Measurements from ENCODE around the gene LGALS9.
"Not testable (repeated sequence)": the region's sequence is repeated elsewhere in the genome, so short reads cannot be mapped to it uniquely, and the experiment has no call there.

Gene LGALS9

DNA sequence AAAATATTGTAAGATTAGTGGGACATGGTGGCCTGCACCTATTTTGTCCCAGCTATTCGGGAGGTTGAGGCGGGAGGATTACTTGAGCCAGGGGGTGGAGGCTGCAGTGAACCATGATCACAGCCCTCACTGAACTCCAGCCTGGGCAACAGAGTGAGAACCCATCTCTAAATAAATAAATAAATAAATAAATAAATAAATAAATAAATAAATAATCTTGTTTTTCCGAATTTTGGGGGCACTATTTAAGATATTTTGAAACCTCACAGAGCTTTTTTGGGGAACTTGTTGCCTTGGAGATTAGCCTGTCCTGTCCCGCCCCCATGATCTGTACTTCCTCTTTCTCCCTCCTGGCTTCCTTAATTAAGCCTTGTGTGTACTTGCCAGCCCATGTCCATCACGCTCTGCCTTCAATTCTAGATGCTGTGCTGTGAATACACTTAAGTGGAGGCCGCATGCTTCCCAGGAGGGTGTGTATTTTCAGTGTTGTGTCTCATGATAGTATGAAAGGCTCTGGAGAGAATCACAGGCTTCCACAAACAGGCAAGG lies 4.4 kb downstream of the LGALS9 start:
- Histone ChIP-seq H3K9ac (ENCODE audit: low read depth, low read length, poor library complexity) (no peak overlapping the region), H3K27me3 (ENCODE audit: control insufficient read depth in 3 of 3, insufficient read depth in 3 of 3, low read depth in 1 of 3, low read length in 3 of 3) (no peaks in the 10 kb centered on the region), H3K4me3 (ENCODE audit: low read length in 2 of 2) (no peak overlapping the region), H3K4me1 (ENCODE audit: control insufficient read depth in 2 of 2, insufficient read depth in 1 of 2, low read depth in 1 of 2, low read length in 2 of 2) (peaks cover 0 to 7% of the 10 kb centered on the region in 2 donors), H3K4ac (ENCODE audit: low read length) (no peak overlapping the region), H2AFZ (ENCODE audit: low read length) (no peak overlapping the region), H3K23ac (ENCODE audit: low read depth, low read length, poor library complexity) (no peak overlapping the region), H2BK15ac (ENCODE audit: low read length) (no peak overlapping the region), H2BK120ac (ENCODE audit: low read depth, low read length) (no peak overlapping the region), H4K8ac (ENCODE audit: low read depth, low read length) (no peak overlapping the region), H2BK5ac (ENCODE audit: low read length) (no peak overlapping the region), H3K14ac (ENCODE audit: low read length) (no peak overlapping the region), H3K4me2 (ENCODE audit: insufficient read depth, low read length, poor library complexity, severe bottlenecking) (no peak overlapping the region), H3K27ac (replicated peaks; ENCODE audit: low read length) (no peak overlapping the region), H2BK12ac (ENCODE audit: low read length) (no peak overlapping the region), H3K36me3 (replicated peaks in 1 of 2; ENCODE audit: control insufficient read depth in 2 of 2, insufficient read depth in 2 of 2, low read length in 2 of 2) (no peaks in the 10 kb centered on the region), H3K18ac (ENCODE audit: low read length) (no peak overlapping the region), H3K79me1 (ENCODE audit: low read depth, low read length) (peaks cover 1% of the 10 kb centered on the region), H3K9me3 (replicated peaks in 1 of 2; ENCODE audit: control insufficient read depth in 2 of 2, insufficient read depth in 1 of 2, low read depth in 1 of 2, low read length in 2 of 2) (no peaks in the 10 kb centered on the region), H4K91ac (ENCODE audit: low read depth, low read length, poor library complexity) (no peak overlapping the region), H2AK5ac (ENCODE audit: low read depth, low read length) (no peak overlapping the region)
- WGBS, 2 donors (ENCODE audit: extremely low coverage in 2 of 2, insufficient read length in 2 of 2, insufficient replicate concordance in 1 of 2), result no CpG with 5 or more reads among the region's 6 CpGs
- no peak for DNase-seq (ENCODE audit: low spot score)

DNA sequence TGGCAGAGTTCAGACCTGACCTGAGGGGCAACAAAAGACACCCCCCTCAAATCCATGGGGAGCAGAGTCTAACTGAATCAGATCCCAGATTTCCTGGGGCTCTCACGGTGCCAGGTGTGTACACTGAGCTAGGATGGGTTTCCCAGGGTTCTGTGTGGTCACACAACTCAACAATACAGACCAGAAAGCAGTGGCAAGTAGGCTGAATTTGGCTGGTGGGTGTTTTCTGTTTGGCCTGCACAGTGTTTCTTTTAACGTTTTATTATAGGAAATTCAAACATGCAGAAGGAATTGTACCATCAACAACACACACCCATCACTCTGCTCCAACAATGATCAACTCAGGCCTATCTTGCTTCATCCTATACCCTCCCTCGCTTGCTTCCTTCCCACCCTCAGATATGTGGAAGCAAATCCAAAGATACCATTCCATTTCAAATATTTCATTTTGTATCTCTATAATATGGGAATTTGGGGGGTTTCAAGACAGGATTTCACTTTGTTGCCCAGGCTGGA lies 5.1 kb downstream of the LGALS9 start:
- not testable (repeated sequence) for H3K4me2 ChIP-seq (ENCODE audit: insufficient read depth, low read length, poor library complexity, severe bottlenecking); H2AK5ac ChIP-seq (ENCODE audit: low read depth, low read length); H3K4me3 ChIP-seq (ENCODE audit: low read length in 2 of 2); H2BK120ac ChIP-seq (ENCODE audit: low read depth, low read length); H3K27ac ChIP-seq (replicated peaks; ENCODE audit: low read length); H4K8ac ChIP-seq (ENCODE audit: low read depth, low read length); H2AFZ ChIP-seq (ENCODE audit: low read length); H3K79me1 ChIP-seq (ENCODE audit: low read depth, low read length); H3K27me3 ChIP-seq (ENCODE audit: control insufficient read depth in 3 of 3, insufficient read depth in 3 of 3, low read depth in 1 of 3, low read length in 3 of 3); H2BK5ac ChIP-seq (ENCODE audit: low read length); H3K9me3 ChIP-seq (replicated peaks in 1 of 2; ENCODE audit: control insufficient read depth in 2 of 2, insufficient read depth in 1 of 2, low read depth in 1 of 2, low read length in 2 of 2); H3K18ac ChIP-seq (ENCODE audit: low read length); H4K91ac ChIP-seq (ENCODE audit: low read depth, low read length, poor library complexity); H3K9ac ChIP-seq (ENCODE audit: low read depth, low read length, poor library complexity); H2BK15ac ChIP-seq (ENCODE audit: low read length); H3K23ac ChIP-seq (ENCODE audit: low read depth, low read length, poor library complexity); H3K14ac ChIP-seq (ENCODE audit: low read length); H2BK12ac ChIP-seq (ENCODE audit: low read length); H3K4ac ChIP-seq (ENCODE audit: low read length); DNase-seq (ENCODE audit: low spot score); H3K4me1 ChIP-seq (ENCODE audit: control insufficient read depth in 2 of 2, insufficient read depth in 1 of 2, low read depth in 1 of 2, low read length in 2 of 2); H3K36me3 ChIP-seq (replicated peaks in 1 of 2; ENCODE audit: control insufficient read depth in 2 of 2, insufficient read depth in 2 of 2, low read length in 2 of 2)
- WGBS, 2 donors (ENCODE audit: extremely low coverage in 2 of 2, insufficient read length in 2 of 2, insufficient replicate concordance in 1 of 2), result no CpG with 5 or more reads among the region's 3 CpGs

DNA sequence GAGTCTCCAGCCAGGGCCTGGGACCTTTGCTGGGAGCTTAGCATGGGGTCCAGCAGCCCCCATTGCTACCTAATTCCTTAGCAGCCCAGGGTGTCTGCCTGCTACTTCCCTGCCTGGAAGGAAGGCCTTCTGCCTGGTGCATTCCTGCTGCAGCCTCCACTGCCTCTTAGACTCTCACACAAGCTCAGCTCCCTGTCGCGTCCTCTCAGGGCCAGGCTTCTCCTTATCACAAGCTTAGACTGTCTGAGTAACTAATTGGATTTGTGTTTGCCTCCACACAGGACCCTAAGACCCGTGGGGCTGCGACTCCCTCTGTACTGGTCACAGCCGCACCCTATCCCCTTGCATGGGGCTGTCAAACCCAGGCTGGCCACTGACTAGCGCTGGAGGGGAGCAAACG lies 6.8 kb downstream of the LGALS9 start:
- not testable (repeated sequence) for H2BK5ac ChIP-seq (ENCODE audit: low read length); H3K18ac ChIP-seq (ENCODE audit: low read length); DNase-seq (ENCODE audit: low spot score); H2AK5ac ChIP-seq (ENCODE audit: low read depth, low read length); H4K91ac ChIP-seq (ENCODE audit: low read depth, low read length, poor library complexity); H3K27me3 ChIP-seq (ENCODE audit: control insufficient read depth in 3 of 3, insufficient read depth in 3 of 3, low read depth in 1 of 3, low read length in 3 of 3); H3K9ac ChIP-seq (ENCODE audit: low read depth, low read length, poor library complexity); H4K8ac ChIP-seq (ENCODE audit: low read depth, low read length); H3K27ac ChIP-seq (replicated peaks; ENCODE audit: low read length); H2BK12ac ChIP-seq (ENCODE audit: low read length); H2BK120ac ChIP-seq (ENCODE audit: low read depth, low read length); H3K4me1 ChIP-seq (ENCODE audit: control insufficient read depth in 2 of 2, insufficient read depth in 1 of 2, low read depth in 1 of 2, low read length in 2 of 2); H3K4me2 ChIP-seq (ENCODE audit: insufficient read depth, low read length, poor library complexity, severe bottlenecking); H3K79me1 ChIP-seq (ENCODE audit: low read depth, low read length); H3K4me3 ChIP-seq (ENCODE audit: low read length in 2 of 2); H3K14ac ChIP-seq (ENCODE audit: low read length); H3K23ac ChIP-seq (ENCODE audit: low read depth, low read length, poor library complexity); H2BK15ac ChIP-seq (ENCODE audit: low read length); H2AFZ ChIP-seq (ENCODE audit: low read length); H3K36me3 ChIP-seq (replicated peaks in 1 of 2; ENCODE audit: control insufficient read depth in 2 of 2, insufficient read depth in 2 of 2, low read length in 2 of 2); H3K4ac ChIP-seq (ENCODE audit: low read length); H3K9me3 ChIP-seq (replicated peaks in 1 of 2; ENCODE audit: control insufficient read depth in 2 of 2, insufficient read depth in 1 of 2, low read depth in 1 of 2, low read length in 2 of 2)
- WGBS, 2 donors (ENCODE audit: extremely low coverage in 2 of 2, insufficient read length in 2 of 2, insufficient replicate concordance in 1 of 2), result no CpG with 5 or more reads among the region's 7 CpGs

DNA sequence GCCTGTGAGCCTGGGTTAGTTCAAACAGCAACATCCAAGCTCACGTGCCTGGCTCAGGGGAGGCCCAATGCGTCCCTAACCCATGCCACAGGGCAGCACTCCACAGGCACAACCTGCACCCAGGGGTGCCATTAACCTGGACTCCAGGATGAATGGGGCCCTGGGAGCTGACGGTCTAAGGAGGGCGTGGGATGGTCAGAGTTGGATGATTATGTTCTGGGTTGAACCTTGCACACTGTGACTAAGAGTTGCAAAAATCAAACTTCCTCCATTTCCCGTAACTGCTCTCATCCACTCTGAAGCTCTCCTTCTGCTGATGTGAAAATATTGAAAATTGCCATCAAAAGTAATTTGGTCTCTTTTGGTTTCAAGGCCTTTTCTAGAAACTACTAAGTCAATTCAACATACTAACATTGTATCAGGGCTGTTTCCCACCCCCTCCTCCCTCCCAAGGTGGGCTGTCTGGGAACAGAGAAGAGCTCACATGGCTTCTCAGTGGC lies 7.5 kb downstream of the LGALS9 start:
- not testable (repeated sequence) for H2BK15ac ChIP-seq (ENCODE audit: low read length); H2AFZ ChIP-seq (ENCODE audit: low read length); H3K27me3 ChIP-seq (ENCODE audit: control insufficient read depth in 3 of 3, insufficient read depth in 3 of 3, low read depth in 1 of 3, low read length in 3 of 3); H3K9me3 ChIP-seq (replicated peaks in 1 of 2; ENCODE audit: control insufficient read depth in 2 of 2, insufficient read depth in 1 of 2, low read depth in 1 of 2, low read length in 2 of 2); H3K23ac ChIP-seq (ENCODE audit: low read depth, low read length, poor library complexity); H2BK120ac ChIP-seq (ENCODE audit: low read depth, low read length); H3K4ac ChIP-seq (ENCODE audit: low read length); H3K27ac ChIP-seq (replicated peaks; ENCODE audit: low read length); H2BK12ac ChIP-seq (ENCODE audit: low read length); H3K9ac ChIP-seq (ENCODE audit: low read depth, low read length, poor library complexity); H3K4me2 ChIP-seq (ENCODE audit: insufficient read depth, low read length, poor library complexity, severe bottlenecking); H3K4me3 ChIP-seq (ENCODE audit: low read length in 2 of 2); H4K91ac ChIP-seq (ENCODE audit: low read depth, low read length, poor library complexity); DNase-seq (ENCODE audit: low spot score); H3K18ac ChIP-seq (ENCODE audit: low read length); H4K8ac ChIP-seq (ENCODE audit: low read depth, low read length); H2BK5ac ChIP-seq (ENCODE audit: low read length); H2AK5ac ChIP-seq (ENCODE audit: low read depth, low read length); H3K36me3 ChIP-seq (replicated peaks in 1 of 2; ENCODE audit: control insufficient read depth in 2 of 2, insufficient read depth in 2 of 2, low read length in 2 of 2); H3K79me1 ChIP-seq (ENCODE audit: low read depth, low read length); H3K4me1 ChIP-seq (ENCODE audit: control insufficient read depth in 2 of 2, insufficient read depth in 1 of 2, low read depth in 1 of 2, low read length in 2 of 2); H3K14ac ChIP-seq (ENCODE audit: low read length)
- WGBS, 2 donors (ENCODE audit: extremely low coverage in 2 of 2, insufficient read length in 2 of 2, insufficient replicate concordance in 1 of 2), result no CpG with 5 or more reads among the region's 5 CpGs
